ENCODE results near the gene SCGB1C2. TPM values are rescaled to one million over a fixed set of nuclear protein-coding genes. Genes with fewer than 3 reads are reported as not detected.

Gene SCGB1C2
- total and polyA plus RNA-seq, 9 donors, result 0.68 TPM; not detected in 8

GRCh38 chr17:181245-182049 is 44.1 kb downstream of the SCGB1C2 start, which contains the start of gene DOC2B:
DOC2B (minus strand) TSS chr17:181650; CDS start chr17:181479, 171 bp downstream.
- Histone ChIP-seq H3K9me3 (replicated peaks; ENCODE audit: control insufficient read depth, low read depth, low read length) (no peaks in the 10 kb centered on the region), H3K27me3 (ENCODE audit: control insufficient read depth, insufficient read depth, low read length) (peaks cover 60% of the 10 kb centered on the region), H3K27ac (ENCODE audit: low read length) (no peak within 1 kb of the TSS), H3K4me1 (ENCODE audit: control insufficient read depth, insufficient read depth, low read length) (peaks cover 34% of the 10 kb centered on the region), H3K4me3 (ENCODE audit: low read length) (peak within 1 kb of the TSS; percentile 28), H3K36me3 (ENCODE audit: control insufficient read depth, insufficient read depth, low read length) (no peaks in the 10 kb centered on the region)
- DNase-seq, result peak; percentile 66
- 2% methylated on average over 120 of the region's 120 CpGs for WGBS (ENCODE audit: insufficient coverage)

- DNase-seq, result no peak
- Histone ChIP-seq H3K27me3 (ENCODE audit: control insufficient read depth, insufficient read depth, low read length) (peaks cover 60% of the 10 kb centered on the region), H3K27ac (ENCODE audit: low read length) (no peak overlapping the region), H3K4me1 (ENCODE audit: control insufficient read depth, insufficient read depth, low read length) (peaks cover 34% of the 10 kb centered on the region), H3K4me3 (ENCODE audit: low read length) (no peak overlapping the region), H3K9me3 (replicated peaks; ENCODE audit: control insufficient read depth, low read depth, low read length) (no peaks in the 10 kb centered on the region), H3K36me3 (ENCODE audit: control insufficient read depth, insufficient read depth, low read length) (no peaks in the 10 kb centered on the region)
- 46% methylated on average over 10 of the region's 18 CpGs for WGBS (ENCODE audit: insufficient coverage)
These were observed 44.8 kb downstream of the SCGB1C2 start for GRCh38 chr17:182050-182751.

GRCh38 chr17:183021-183420 is 45.7 kb downstream of the SCGB1C2 start:
- H3K27me3 ChIP-seq (ENCODE audit: control insufficient read depth, insufficient read depth, low read length), result peaks cover 53% of the 10 kb centered on the region
- H3K4me1 ChIP-seq (ENCODE audit: control insufficient read depth, insufficient read depth, low read length), result peaks cover 34% of the 10 kb centered on the region
- H3K9me3 ChIP-seq (replicated peaks; ENCODE audit: control insufficient read depth, low read depth, low read length), result no peaks in the 10 kb centered on the region
- H3K36me3 ChIP-seq (ENCODE audit: control insufficient read depth, insufficient read depth, low read length), result no peaks in the 10 kb centered on the region
- H3K27ac ChIP-seq (ENCODE audit: low read length), result no peak overlapping the region
- H3K4me3 ChIP-seq (ENCODE audit: low read length), result no peak overlapping the region
- DNase-seq, result no peak
- 58% methylated on average over 3 of the region's 8 CpGs for WGBS (ENCODE audit: insufficient coverage)

GRCh38 chr17:185445-186138 is 48.2 kb downstream of the SCGB1C2 start:
- H3K9me3 ChIP-seq (replicated peaks; ENCODE audit: control insufficient read depth, low read depth, low read length), result no peaks in the 10 kb centered on the region
- no peak for DNase-seq
- no peak overlapping the region for H3K27ac ChIP-seq (ENCODE audit: low read length)
- peaks cover 34% of the 10 kb centered on the region for H3K27me3 ChIP-seq (ENCODE audit: control insufficient read depth, insufficient read depth, low read length)
- H3K4me3 ChIP-seq (ENCODE audit: low read length), result no peak overlapping the region
- peaks cover 16% of the 10 kb centered on the region for H3K4me1 ChIP-seq (ENCODE audit: control insufficient read depth, insufficient read depth, low read length)
- no peaks in the 10 kb centered on the region for H3K36me3 ChIP-seq (ENCODE audit: control insufficient read depth, insufficient read depth, low read length)
- 45% methylated on average over 6 of the region's 14 CpGs for WGBS (ENCODE audit: insufficient coverage)

GRCh38 chr17:187130-187529 is 49.8 kb downstream of the SCGB1C2 start:
- 67% methylated on average over 1 of the region's 2 CpGs for WGBS (ENCODE audit: insufficient coverage)
- Histone ChIP-seq H3K4me3 (ENCODE audit: low read length) (no peak overlapping the region), H3K9me3 (replicated peaks; ENCODE audit: control insufficient read depth, low read depth, low read length) (no peaks in the 10 kb centered on the region), H3K4me1 (ENCODE audit: control insufficient read depth, insufficient read depth, low read length) (peaks cover 12% of the 10 kb centered on the region), H3K36me3 (ENCODE audit: control insufficient read depth, insufficient read depth, low read length) (no peaks in the 10 kb centered on the region), H3K27me3 (ENCODE audit: control insufficient read depth, insufficient read depth, low read length) (peaks cover 28% of the 10 kb centered on the region), H3K27ac (ENCODE audit: low read length) (no peak overlapping the region)
- no peak for DNase-seq

Other genes starting within 250 kb of the SCGB1C2 start
- 2.4 TPM for gene DOC2B, start 44.1 kb downstream of the SCGB1C2 start, total RNA-seq
- 1 to 10 TPM; 2.8 to 6.5 (median 4.6) TPM for gene DOC2B, start 44.1 kb downstream of the SCGB1C2 start, polyA plus RNA-seq (ENCODE audit: insufficient read depth in 1 of 8, insufficient read length in 8 of 8, low replicate concordance in 1 of 8)
- 6.1 TPM for gene RPH3AL, start 215.2 kb downstream of the SCGB1C2 start, total RNA-seq
- gene RPH3AL, start 215.2 kb downstream of the SCGB1C2 start, polyA plus RNA-seq (ENCODE audit: insufficient read depth in 1 of 8, insufficient read length in 8 of 8, low replicate concordance in 1 of 8), result 1 to 10 TPM; 3.0 to 5.6 (median 4.7) TPM

Measured in muscle of leg (tissue), 11 donors.